H1 (cell line): Measurements from ENCODE around the gene CHRDL2. TPM values are rescaled to one million over a fixed set of nuclear protein-coding genes. Genes with fewer than 3 reads are reported as not detected.

ENCODE experiments used
- CHD7 ChIP-seq: fragments of 300-600 bp; sonication (generic); IDR thresholded peaks from 2 replicates; pipeline ENCODE4 v1.7.1; 2012; ENCODE audit warnings: low read length, moderate library complexity, mild to moderate bottlenecking, inconsistent platforms; ENCODE audit not compliant: insufficient replicate concordance
- EGR1 ChIP-seq: IDR thresholded peaks from 2 replicates; pipeline ENCODE4 v1.6.1; 2011; ENCODE audit warnings: low read depth, low read length, borderline replicate concordance
- EP300 ChIP-seq, 2 experiments: IDR thresholded peaks; 1 replicate in 1 of 2; 2 replicates in 1 of 2; pipeline ENCODE4 v1.6.1; 2011 to 2012; ENCODE audit warnings: low read depth in 2 of 2, low read length in 2 of 2, mild to moderate bottlenecking in 2 of 2, borderline replicate concordance in 1 of 2, inconsistent platforms in 1 of 2, moderate library complexity in 1 of 2
- HDAC2 ChIP-seq, 2 experiments: fragments of 300-600 bp in 1 of 2; sonication (generic) in 1 of 2; IDR thresholded peaks; 2 replicates each; pipeline ENCODE4 v1.6.1; 2011 to 2012; ENCODE audit warnings: low read depth in 2 of 2, low read length in 2 of 2, mild to moderate bottlenecking in 2 of 2, moderate library complexity in 2 of 2, borderline replicate concordance in 1 of 2, inconsistent platforms in 1 of 2
- MAX ChIP-seq: IDR thresholded peaks from 2 replicates; pipeline ENCODE4 v1.6.1; 2012; ENCODE audit warnings: inconsistent platforms
- RBBP5 ChIP-seq: IDR thresholded peaks from 2 replicates; pipeline ENCODE4 v1.7.1; 2012; ENCODE audit warnings: low read depth, mild to moderate bottlenecking, inconsistent platforms, low read length, moderate library complexity, borderline replicate concordance
- ZNF274 ChIP-seq: IDR thresholded peaks from 2 replicates; pipeline ENCODE4 v1.7.0; 2012; ENCODE audit warnings: low read length, borderline replicate concordance; ENCODE audit errors: extremely low read depth
- polyA plus RNA-seq, 7 experiments: library from polyadenylated mRNA; depleted of rRNA in 3 of 7; stranded (reverse) in 5 of 7; unstranded in 2 of 7; fragments of >200 nt in 5 of 7; fragments of 200-250 nt in 2 of 7; gene quantifications; 1 replicate in 5 of 7; 2 replicates in 1 of 7; 4 replicates in 1 of 7; pipeline versions ENCODE4 v1.2.1 to v1.2.3, GENCODE V29; 2011 to 2013; ENCODE audit warnings: missing spikeins in 2 of 7, mixed read lengths in 2 of 7
- total RNA-seq: library from RNA; stranded (reverse); fragmentation: NEBNext Ultra II Directional; extraction: Animal tissue kit (Norgen Biotek cat#: 25700); gene quantifications from 2 replicates; pipeline ENCODE4 v1.2.1, GENCODE V29; 2021

The CHRDL2 gene
- total and polyA plus RNA-seq, 2 of the 8 experiments (the other 6 are each of a cell fraction or from before 2014, with no cell fraction given): 0.26 to 0.48 TPM

- TF ChIP-seq CHD7 (no peak), ZNF274 (no peak), HDAC2 (IDR thresholded peaks at IDR 0.05; ENCODE audit: borderline replicate concordance in 1 of 2, low read depth in 2 of 2, low read length in 2 of 2) (no peak), EP300 (IDR thresholded peaks at IDR 0.05; ENCODE audit: borderline replicate concordance in 1 of 2, low read depth in 2 of 2, low read length in 2 of 2) (no peak), RBBP5 (no peak), EGR1 (no peak), MAX (no peak)
- TF ChIP-seq, all 59 proteins: peak for 0
These were observed 54.6 kb downstream of the CHRDL2 start (continued) for GRCh38 chr11:74676596-74676995.
